Midbrain (tissue), 1 donor: ENCODE data around the gene CDKN2A.

Source experiments
- DNase-seq: peaks from one replicate; lab custom pipeline; 2025; lab: John Stamatoyannopoulos, UW

The CDKN2A gene

GRCh38 chr9:21993893-21994555 is at the start of gene CDKN2A:
CDKN2A (minus strand) TSS chr9:21994392.
- no peak for DNase-seq

GRCh38 chr9:22043928-22044327 is 49.7 kb upstream of the CDKN2A start:
- no peak for DNase-seq

- DNase-seq: no peak
Observed at GRCh38 chr9:22041775-22042174, 47.6 kb upstream of the CDKN2A start.

DNA sequence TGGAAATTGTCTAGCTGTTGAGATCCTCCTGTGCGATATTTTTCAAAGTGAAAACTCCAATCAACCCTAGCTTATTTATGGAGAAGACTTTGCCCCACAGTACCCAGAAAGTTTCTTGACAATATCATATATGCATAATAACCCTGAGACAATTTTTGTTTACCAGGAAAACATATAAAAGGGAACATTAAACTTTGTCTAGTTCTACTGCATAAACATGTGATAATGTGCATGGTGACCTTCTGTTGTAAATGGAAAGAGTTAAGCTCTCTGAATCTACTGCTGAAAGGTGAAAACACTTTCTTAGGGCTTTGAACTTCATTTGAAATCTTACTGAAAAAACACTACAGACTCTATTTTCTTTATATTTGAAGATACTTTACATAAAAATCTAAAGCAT is 47.2 kb upstream of the CDKN2A start:
- DNase-seq: no peak

DNA sequence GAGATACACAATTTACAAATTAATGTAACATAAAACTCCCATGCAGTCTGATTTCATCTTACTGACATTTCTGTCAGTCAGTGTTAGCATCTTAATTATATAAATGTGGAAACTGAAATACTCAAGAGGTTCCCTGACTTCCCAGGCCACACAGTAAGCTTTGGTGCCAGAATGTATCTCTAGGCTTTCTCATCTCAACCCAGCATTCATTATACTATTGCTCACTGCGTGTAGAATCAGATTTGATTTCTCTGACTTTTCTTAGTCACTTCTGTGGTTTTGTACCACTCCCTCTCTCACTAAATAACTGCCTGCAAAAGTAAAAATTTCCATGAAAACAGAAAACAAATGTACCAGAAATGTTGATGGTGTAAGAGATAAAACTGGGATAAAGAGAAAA is 46.6 kb upstream of the CDKN2A start:
- no peak for DNase-seq

DNA sequence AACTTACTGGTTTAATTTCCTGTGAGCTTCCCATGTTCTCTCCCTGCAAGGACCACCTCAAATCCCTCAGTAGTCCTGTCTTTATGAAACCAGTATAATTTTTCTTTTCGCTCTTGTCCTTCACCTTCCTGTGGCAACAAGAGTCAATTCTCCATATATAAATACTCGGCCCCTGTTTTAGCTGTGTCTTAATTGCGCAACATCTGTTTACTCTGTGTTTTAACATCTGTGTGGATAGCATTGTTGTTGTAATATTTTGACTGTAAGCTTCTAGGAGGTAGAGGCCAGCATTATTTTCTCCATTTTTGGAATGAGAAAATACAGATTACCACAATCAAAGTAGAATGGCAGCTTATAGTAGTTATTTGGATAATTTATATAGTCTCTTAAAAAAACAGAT is 45.1 kb upstream of the CDKN2A start:
- DNase-seq: no peak

DNA sequence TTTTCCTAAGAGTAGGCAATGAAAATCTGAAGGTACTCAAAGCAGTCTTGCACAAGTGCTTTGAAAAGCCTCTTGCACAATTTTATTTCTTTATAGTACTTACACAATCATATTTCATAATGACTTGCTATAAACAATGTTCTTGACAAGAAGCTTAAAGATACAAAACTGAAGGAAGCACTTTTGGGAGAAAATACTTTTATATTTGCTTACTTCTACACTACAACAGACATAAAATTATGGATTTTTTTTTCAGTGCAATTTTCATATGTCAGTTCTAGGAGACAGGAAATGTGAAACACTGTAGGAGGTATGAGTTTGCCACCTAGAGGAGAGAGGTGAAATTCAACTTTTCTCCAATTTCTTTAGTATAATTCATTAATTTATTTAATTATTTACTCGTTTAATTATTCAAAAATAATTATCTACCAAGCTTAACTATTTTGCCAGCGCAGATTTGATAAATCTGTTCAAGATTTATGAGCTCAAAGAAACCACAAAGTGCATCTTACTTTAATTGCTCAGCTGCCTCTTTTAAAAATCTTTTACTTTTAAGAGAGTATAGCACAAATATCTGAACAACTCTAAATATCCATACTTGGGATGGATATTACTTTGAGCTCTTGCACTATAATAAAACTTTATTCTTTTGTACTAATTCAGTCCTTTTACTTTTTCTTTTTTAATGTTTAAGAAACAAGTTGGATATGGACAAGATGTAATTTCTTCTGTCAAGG is 43.9 kb upstream of the CDKN2A start:
- no peak for DNase-seq

DNA sequence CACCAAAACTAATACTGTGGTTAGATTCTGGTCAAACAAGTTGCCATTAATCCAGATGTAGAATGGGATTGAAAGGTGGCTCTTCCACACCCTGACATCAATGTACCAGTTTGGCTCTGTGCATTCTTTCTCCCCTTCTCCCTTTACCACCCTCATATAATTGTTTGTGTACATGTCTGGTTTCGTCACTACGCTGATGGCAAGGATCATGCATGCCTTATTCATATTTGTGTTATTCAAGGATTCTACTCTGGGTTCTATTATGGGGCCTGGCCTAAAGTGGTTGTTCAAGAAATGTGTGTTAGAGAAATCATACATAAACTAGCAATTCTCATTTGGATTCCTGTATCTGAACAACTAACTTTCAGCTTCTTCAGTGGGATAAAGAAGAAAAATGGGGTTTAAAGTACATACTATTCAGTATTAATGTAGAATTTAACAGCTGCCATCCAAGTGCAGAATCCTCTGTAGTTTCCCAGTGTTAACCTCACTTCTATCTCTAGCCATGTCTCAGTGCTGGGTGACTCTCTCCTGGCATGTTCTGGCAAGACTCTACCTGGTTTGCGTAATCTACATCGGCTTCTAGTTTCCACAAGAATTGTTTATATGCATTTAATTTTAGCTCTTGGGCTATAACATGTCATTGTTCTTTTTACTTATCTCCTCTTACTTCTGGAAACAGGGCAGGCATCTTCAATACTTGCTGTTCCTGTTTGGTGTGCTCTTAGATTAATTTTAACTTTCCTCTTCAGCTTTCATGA is 42.9 kb upstream of the CDKN2A start:
- no peak for DNase-seq

DNA sequence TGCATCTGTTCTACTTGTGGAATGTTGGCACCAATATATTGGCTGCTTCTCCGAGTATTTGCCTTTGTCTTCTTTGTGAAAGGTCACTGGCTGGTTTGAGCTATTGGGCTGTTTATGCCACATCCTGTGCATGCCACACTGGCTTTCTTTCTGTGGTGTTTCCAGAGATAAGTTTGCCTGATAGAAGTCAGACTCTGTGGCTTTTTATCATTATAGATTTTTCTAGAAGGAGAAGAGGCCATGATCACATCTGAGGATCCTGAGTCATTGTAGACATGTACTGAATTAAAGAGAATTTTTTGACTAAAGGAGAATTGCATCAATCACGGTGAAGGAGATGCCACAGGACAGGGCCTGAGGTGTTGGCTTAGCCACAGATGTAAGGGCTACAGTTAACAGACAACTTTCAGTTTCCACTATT is 41.4 kb upstream of the CDKN2A start:
- no peak for DNase-seq

DNA sequence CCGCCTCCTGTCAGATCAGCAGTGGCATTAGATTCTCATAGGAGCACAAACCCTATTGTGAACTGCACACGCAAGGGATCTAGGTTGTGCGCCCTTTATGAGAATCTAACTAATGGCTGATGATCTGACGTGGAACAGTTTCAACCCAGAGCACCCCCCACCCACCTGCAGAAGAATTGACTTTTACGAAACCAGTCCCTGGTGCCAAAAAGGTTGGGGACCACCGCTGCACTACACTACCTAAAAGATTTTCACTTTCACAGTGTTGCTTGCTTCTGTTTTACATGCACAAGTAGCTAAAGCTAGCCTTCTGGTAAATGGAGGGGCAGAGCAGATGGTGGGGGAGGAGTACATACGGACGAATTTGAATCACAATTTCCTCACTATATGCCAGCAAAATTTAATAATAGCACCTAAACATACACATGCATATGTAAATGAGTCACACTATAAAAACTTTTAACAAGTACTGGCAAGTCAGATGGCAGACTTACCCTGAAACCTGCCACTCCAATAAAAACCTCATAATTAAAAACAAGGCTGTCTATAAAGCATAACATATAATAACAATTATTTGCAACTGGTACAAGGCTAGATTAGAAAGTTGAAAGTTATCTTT is 38.9 kb upstream of the CDKN2A start:
- no peak for DNase-seq

DNA sequence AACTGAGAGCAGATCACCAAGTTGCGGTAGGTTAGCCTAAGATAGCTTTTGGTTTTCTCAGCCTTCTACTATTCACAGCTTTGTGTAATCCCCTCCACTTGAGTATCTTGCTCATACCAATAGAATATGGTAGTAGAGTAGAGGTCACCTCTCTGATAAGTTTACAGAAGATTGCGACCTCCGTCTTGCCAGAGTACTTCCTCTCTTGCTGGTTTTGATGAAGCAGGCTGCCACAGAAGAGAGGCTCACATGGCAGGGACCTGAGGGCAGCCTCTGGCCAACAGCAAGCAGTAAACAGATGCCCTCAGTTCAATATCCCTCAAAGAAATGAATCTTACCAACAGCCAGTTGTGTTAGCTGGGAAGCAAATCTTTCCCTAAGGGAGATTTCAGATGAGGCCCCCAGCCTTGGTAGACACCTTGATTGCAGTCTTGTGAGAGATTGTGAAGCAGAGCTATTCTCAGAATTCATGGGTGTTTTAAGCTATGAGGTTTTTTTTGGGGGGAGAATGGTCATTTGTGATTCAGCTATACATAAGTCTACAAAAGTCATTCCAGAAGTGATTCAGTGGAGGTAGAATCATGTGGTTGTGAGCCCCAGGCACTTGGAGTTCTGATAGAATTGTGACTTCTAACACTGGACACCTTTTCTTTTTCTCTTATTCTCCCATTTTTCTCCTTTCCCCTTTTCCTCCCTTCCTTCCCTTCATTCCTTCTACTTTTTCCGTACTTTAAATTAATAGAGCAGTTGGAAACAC is 37.6 kb upstream of the CDKN2A start:
- no peak for DNase-seq

- no peak for DNase-seq
Observed at GRCh38 chr9:22030101-22030598, 36.0 kb upstream of the CDKN2A start.

GRCh38 chr9:22029231-22029630 is 35.0 kb upstream of the CDKN2A start:
- DNase-seq: no peak

DNA sequence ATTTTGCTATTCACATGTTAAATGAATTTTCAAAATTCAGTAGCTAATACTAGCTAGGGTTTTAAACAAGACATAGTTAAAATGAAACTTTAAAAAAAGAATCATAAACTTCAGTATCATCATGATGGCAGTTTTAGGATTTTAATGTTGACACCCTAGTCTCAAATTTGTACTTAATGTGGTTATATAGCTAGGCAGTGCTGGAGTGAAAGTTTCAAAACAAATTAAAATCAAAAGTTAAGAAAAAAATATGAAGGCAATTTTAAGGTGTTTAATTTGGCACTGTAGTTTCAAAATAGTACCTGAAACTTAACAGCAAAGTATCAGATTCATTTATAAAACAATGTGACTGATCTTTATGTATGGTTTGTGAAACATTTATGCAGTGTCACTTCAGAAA is 34.2 kb upstream of the CDKN2A start:
- DNase-seq: no peak

DNA sequence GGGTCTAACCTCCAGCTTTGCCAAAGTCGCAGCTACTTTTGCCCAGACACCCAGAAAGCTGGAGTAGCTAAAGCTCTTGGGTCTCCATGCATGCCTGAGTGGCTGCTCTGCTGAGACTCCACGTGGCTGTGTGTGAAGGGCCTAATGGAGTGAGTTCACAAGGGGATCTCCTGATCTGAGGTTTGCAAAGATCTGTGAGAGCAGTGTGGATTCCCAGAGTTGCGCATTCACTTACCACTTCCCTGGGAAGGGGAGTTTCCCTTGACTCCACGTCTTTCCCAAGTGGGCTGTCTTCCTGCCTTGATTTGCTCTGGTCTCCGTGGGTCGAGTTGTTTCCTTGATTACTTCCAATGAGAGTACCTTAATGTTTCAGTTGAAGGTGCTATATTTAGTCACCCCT is 32.5 kb upstream of the CDKN2A start:
- no peak for DNase-seq

DNA sequence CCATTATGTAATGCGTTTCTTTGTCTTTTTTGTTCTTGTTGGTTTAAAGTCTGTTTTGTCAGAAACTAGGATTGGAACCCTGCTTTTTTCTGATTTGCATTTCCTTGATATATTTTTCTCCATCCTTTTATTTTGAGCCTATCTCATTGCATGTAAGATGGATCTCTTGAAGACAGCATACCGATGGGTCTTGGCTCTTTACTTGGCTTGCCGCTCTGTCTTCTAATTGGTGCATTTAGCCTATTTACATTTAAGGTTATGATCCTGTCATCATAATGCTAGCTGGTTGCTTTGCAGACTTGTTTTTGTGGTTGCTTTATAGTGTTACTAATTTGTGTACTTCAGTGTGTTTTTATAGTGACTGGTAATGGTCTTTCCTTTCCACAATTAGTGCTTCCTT is 28.2 kb upstream of the CDKN2A start:
- DNase-seq: no peak

DNA sequence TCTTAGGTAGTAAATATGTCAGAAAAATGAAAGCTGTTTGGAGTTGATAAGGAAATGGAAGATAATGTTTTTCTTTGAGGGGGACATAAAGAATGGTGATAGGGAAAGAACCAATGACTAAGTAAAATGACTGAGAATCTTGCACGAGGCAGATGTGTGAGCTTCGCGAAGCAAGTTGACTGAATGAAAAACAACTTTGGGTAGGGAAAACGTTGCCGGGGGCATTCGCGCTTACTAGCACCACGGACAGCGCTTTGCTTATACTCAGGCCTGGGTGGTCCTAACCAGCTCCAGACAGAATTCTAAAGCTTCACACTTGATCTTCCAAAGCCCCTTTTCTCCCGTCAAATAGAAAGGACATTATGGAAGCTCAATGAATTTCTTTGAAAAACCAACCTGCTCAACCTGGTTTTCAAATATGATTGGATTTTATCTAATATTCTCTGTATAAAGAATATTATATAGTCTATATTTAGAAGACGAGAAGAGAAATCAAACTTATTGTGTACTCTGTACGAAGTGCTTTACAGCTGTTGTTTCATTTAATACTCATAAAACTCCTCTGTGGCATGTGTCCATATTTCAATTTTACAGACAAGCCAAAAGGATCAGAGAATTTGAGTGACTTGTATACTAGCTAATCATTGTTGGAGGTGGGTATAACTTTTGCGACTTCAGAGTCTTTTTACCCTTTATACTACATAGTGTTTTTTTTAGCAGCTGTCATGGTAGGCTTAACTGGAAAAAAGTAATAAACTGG is 16.9 kb upstream of the CDKN2A start:
- no peak for DNase-seq

DNA sequence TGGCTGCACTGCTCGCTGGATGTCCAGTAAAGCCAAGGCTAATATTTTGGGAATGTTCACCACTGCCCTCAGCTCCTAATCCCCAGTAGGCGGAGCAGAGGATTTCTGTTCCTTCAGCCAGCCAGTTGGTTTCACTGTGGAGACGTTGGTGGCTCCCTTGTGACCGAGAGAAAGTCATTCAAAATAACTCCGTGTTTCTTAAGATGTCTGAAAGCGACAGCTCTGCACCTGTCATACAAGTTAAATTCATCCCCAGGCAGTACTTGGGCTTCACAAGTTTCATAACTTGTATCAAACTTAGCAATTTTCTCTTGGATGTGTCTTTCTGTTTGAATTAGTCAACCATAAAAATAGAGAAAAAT is 15.3 kb upstream of the CDKN2A start:
- no peak for DNase-seq

GRCh38 chr9:22008717-22009505 is 14.7 kb upstream of the CDKN2A start, which contains the start of gene CDKN2B:
CDKN2B (minus strand) TSS chr9:22009305; CDS start chr9:22008953, 352 bp downstream.
- DNase-seq: peak; percentile 87

GRCh38 chr9:22008384-22008716 is 14.2 kb upstream of the CDKN2A start:
- DNase-seq: no peak
